RWPE1 (cell line): ENCODE measurements around the gene DDX46.

Experiments
- CTCF ChIA-PET: fragments of 350-600 bp; sonication (Branson Sonifier 250); formaldehyde crosslinking; extraction: SDS; loops from one replicate; lab custom pipeline; 2021; lab: Yijun Ruan, JAX
- POLR2A ChIA-PET: fragments of 400-600 bp; formaldehyde crosslinking; extraction: SDS; loops from one replicate; lab custom pipeline; 2020; ENCODE audit warnings: antibody characterized with exemption; ENCODE audit not compliant: low non-redundant PET; lab: Yijun Ruan, JAX
- DNase-seq: peaks from one replicate; pipeline ENCODE4 v3.0.0; 2012; ENCODE audit warnings: low spot score
- H3K27ac ChIP-seq: fragments of 450-650 bp; 2 replicates; pipeline ENCODE4 v1.5.1; 2017
- TF ChIP-seq, protein P1 (sequence below): fragments of 450-650 bp; conservative IDR thresholded peaks from 2 replicates; pipeline ENCODE4 v1.5.1; 2017; ENCODE audit warnings: low read depth, mild to moderate bottlenecking

The DDX46 gene

DNA sequence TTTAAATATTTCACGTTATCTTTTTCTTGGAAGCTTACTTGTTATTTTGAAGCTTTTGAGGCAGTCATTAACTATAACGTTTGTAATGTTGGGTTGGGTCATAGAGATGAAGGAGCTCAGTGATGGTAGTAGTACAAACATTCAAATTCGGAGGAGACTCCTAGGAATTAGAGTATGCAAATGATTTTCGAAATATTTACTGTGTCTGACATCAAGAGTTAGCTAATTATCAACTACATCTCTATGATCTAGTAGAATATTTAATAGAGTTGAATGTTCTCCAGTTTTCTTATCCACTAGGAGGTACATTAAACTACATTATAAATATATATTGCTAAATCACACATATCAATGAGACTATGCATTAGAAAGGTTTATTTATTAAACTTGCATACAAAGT lies 58.4 kb downstream of the DDX46 start:
- TF ChIP-seq, protein P1, sequence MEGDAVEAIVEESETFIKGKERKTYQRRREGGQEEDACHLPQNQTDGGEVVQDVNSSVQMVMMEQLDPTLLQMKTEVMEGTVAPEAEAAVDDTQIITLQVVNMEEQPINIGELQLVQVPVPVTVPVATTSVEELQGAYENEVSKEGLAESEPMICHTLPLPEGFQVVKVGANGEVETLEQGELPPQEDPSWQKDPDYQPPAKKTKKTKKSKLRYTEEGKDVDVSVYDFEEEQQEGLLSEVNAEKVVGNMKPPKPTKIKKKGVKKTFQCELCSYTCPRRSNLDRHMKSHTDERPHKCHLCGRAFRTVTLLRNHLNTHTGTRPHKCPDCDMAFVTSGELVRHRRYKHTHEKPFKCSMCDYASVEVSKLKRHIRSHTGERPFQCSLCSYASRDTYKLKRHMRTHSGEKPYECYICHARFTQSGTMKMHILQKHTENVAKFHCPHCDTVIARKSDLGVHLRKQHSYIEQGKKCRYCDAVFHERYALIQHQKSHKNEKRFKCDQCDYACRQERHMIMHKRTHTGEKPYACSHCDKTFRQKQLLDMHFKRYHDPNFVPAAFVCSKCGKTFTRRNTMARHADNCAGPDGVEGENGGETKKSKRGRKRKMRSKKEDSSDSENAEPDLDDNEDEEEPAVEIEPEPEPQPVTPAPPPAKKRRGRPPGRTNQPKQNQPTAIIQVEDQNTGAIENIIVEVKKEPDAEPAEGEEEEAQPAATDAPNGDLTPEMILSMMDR = no peak
- CTCF ChIA-PET = interaction anchor here (0.7 kb wide), 1 partner anchor 229 kb away, joined by 4 read pairs; no protein-coding TSS in a partner anchor
- no peak for DNase-seq
- POLR2A ChIA-PET = no interaction called here
- H3K27ac ChIP-seq = no peak overlapping the region

DNA sequence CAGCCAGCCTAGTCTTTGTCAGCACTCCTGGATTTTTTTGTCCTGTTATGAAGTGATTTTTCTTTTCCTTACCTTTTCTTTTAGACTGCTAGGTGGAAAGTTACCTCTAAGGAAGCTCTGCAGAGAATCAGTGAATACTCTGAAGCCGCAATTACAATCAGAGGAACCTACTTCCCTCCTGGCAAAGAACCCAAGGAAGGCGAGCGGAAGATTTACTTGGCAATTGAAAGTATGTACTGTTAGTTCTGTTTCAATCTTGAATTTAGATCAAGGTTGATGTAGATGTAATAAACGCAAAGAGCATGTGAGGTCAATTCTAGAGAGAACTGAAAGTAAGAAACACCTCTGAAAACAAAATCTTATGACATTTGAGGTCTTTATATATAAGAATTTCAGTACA lies 60.2 kb downstream of the DDX46 start:
- TF ChIP-seq, protein P1 = no peak
- no peak overlapping the region for H3K27ac ChIP-seq
- no peak for DNase-seq
- CTCF ChIA-PET = no interaction called here
- POLR2A ChIA-PET = no interaction called here

DNA sequence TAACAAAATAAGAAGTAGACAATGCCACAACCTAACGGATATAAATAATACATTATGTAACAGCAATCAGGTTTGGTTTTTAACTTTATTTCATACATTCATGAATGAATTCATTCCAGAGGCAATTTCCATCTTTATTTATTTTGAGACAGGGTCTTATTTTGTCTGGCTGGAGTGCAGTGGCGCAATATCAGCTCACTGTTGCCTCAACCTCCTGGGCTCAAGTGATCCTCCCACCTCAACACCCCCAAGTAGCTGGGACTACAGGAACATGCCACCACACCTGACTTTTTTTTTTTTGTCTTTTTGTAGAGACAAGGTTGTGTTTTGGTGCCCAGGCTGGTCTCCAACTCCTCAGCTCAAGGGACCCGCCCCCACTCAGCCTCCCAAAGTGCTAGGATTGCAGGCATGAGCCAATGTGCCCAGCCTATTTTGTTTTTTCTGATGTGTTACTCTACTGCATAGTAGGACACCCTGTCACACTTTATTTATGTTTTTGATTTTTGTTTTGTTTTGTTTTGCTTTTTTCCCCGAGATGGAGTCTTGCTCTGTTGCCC lies 60.9 kb downstream of the DDX46 start:
- DNase-seq = no peak
- TF ChIP-seq, protein P1 = no peak
- POLR2A ChIA-PET = no interaction called here
- H3K27ac ChIP-seq = peak overlapping the region; percentile 29; the same call in 1 of the 2 replicates
- CTCF ChIA-PET = interaction anchor here (0.6 to 0.7 kb wide), 3 partner anchors 48 to 1996 kb away, joined by 4 to 6 read pairs (median 4); partner anchors contain the start of gene DDX46

DNA sequence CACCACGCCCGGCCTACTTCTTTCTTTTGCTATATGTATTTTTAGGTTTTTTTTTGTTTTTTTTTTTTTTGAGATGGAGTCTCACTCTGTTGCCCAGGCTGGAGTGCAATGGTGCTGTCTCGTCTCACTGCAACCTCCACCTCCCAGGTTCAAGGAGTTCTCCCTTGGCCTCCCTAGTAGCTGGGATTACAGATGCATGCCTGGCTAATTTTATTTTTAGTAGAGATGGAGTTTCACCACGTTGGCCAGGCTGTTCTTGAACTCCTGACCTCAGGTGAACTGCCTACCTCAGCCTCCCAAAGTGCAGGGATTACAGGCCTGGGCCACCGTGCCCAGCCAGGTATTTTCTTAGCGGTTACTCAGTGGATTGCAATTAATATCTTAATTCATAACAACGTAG lies 63.3 kb downstream of the DDX46 start:
- no peak for DNase-seq
- TF ChIP-seq, protein P1 = no peak
- CTCF ChIA-PET = no interaction called here
- H3K27ac ChIP-seq = no peak overlapping the region
- POLR2A ChIA-PET = no interaction called here

DNA sequence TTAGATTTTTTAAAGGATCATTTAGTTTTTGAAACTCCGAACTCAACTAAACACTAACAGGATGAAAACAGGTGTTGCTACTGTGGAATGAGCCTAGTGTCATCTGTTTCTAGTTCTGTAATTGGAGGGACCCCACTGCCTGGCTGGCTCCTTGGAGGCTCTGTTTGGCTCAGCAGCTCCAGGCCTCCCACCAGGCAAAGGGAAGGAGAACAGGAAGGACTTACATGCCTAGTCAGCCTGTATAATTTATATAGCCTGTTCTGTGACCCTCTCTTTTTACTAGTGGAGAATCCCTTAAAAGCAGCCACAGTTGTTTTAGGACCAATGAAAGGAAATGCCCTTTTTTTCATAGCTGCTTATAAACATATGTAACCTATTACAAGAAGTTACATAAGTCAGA lies 66.1 kb downstream of the DDX46 start:
- ChIA-PET POLR2A (no interaction called here), CTCF (interaction anchor here (1.1 kb wide), 1 partner anchor 21 kb away, joined by 3 read pairs; no protein-coding TSS in a partner anchor)
- no peak overlapping the region for H3K27ac ChIP-seq
- TF ChIP-seq, protein P1 = no peak
- no peak for DNase-seq

DNA sequence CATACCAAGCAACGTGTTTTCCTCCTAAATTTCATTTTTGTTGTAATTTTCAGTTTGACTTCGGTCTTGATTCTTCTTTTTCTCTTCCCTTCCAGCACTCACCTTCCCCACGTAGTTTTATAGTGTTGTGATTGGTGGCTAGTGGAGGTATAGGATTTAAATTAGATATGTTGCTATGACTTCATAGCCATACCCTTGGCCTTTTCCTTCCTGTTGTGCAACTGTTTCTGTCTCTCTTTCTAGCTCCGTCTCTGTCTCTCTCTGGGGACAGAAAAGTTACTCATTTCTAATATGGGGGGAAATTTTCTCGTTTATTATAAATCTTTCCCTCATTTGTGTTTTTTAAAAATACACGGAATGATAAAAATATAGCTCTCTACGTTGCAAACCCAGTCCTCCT lies 66.6 kb downstream of the DDX46 start:
- TF ChIP-seq, protein P1 = no peak
- no peak for DNase-seq
- ChIA-PET POLR2A (no interaction called here), CTCF (interaction anchor here (1.1 kb wide), 1 partner anchor 20 kb away, joined by 3 read pairs; no protein-coding TSS in a partner anchor)
- H3K27ac ChIP-seq = no peak overlapping the region
